GM23248 (cell line): ENCODE results near the gene CACNB2.

Experiments
- EZH2 ChIP-seq: fragments of 200-600 bp; sonication (generic); IDR thresholded peaks from 2 replicates; pipeline ENCODE4 v1.6.1; 2018; ENCODE audit warnings: antibody characterized with exemption, mild to moderate bottlenecking; ENCODE audit not compliant: insufficient read depth, poor library complexity, severe bottlenecking
- EZH2phosphoT487 ChIP-seq: fragments of 200-600 bp; sonication (generic); IDR thresholded peaks from 2 replicates; pipeline ENCODE4 v1.6.1; 2018; ENCODE audit warnings: antibody characterized with exemption, moderate library complexity, mild to moderate bottlenecking, low read depth; ENCODE audit not compliant: insufficient read depth

GRCh38 chr10:18203471-18203870 lies 63.2 kb downstream of the CACNB2 start:
- TF ChIP-seq EZH2phosphoT487 (no peak), EZH2 (no peak)
